HCT116 (cell line): ENCODE data around the gene MAP3K20. TPM values are rescaled to one million over a fixed set of nuclear protein-coding genes. Genes with fewer than 3 reads are reported as not detected.

Experiments used
- ATAC-seq: fragments of 200-7000 bp; cut with Tn5 transposase; 2 replicates; pipeline ENCODE4 v1.9.1; 2020; ENCODE audit warnings: mild to moderate bottlenecking, moderate library complexity
- BruUV-seq: library from RNA; stranded (reverse); fragments of 400-500 nt; replicated peaks from 2 replicates; lab custom pipeline; 2021; lab: Mats Ljungman, UMichigan
- CTCF ChIA-PET: fragments of 300-600 bp; sonication (Branson Sonifier 250); formaldehyde crosslinking; loops from one replicate; lab custom pipeline; 2021; ENCODE audit warnings: antibody characterized with exemption; lab: Charles Lee
- POLR2A ChIA-PET: fragments of 300-600, 350-600 bp; sonication (Branson Sonifier 250); formaldehyde crosslinking; loops from one replicate; lab custom pipeline; 2021; ENCODE audit warnings: antibody characterized with exemption; lab: Charles Lee
- RAD21 ChIA-PET, 2 experiments: fragments of 300-600 bp; sonication (Branson Sonifier 250); formaldehyde crosslinking; loops; one replicate each; lab custom pipeline; 2023; ENCODE audit warnings: low total read pairs in 2 of 2; ENCODE audit not compliant: uncharacterized antibody in 2 of 2, unreplicated experiment in 2 of 2, low non-redundant PET in 1 of 2; lab: Charles Lee
- DNase-seq: peaks from one replicate; pipeline ENCODE4 v3.0.0-alpha.2; 2010; ENCODE audit warnings: low read depth, low spot score
- H2AFZ ChIP-seq: fragments of 200-600 bp; shearing (Covaris generic), sonication (generic); 2 replicates; pipeline ENCODE4 v1.6.1; 2017; ENCODE audit warnings: low read depth, mixed run types, mixed read lengths, antibody characterized with exemption, low read length; ENCODE audit not compliant: poor library complexity, severe bottlenecking
- H3K27ac ChIP-seq: 2 replicates; pipeline ENCODE4 v1.5.1; 2012; ENCODE audit warnings: low read depth, low read length
- H3K27me3 ChIP-seq: fragments of 200-600 bp; sonication (generic); 2 replicates; pipeline ENCODE4 v1.6.1; 2016; ENCODE audit warnings: mixed run types, low read length, mixed read lengths; ENCODE audit not compliant: insufficient read depth
- H3K36me3 ChIP-seq, 2 experiments: fragments of 200-500 bp in 1 of 2; fragments of 200-600 bp in 1 of 2; sonication (Bioruptor generic) in 1 of 2; sonication (generic) in 1 of 2; 2 replicates each; pipeline versions ENCODE4 v1.5.1 to v1.6.1; 2014 to 2016; ENCODE audit warnings: low read length in 2 of 2, inconsistent platforms in 1 of 2, mixed read lengths in 1 of 2, mixed run types in 1 of 2; ENCODE audit not compliant: insufficient read depth in 2 of 2, control insufficient read depth in 1 of 2
- H3K4me1 ChIP-seq, 2 experiments: fragments of 200-600 bp in 1 of 2; sonication (generic) in 1 of 2; 2 replicates each; pipeline versions ENCODE4 v1.5.1 to v1.6.1; 2012 to 2017; ENCODE audit warnings: low read length in 2 of 2, inconsistent platforms in 1 of 2, mild to moderate bottlenecking in 1 of 2, mixed read lengths in 1 of 2, mixed run types in 1 of 2, moderate library complexity in 1 of 2; ENCODE audit not compliant: insufficient read depth in 2 of 2, control insufficient read depth in 1 of 2
- H3K4me2 ChIP-seq: fragments of 200-600 bp; sonication (generic); 2 replicates; pipeline ENCODE4 v1.6.1; 2017; ENCODE audit warnings: mixed run types, low read length, mixed read lengths
- H3K4me3 ChIP-seq, 2 experiments: fragments of 200-600 bp in 1 of 2; sonication (generic) in 1 of 2; replicated peaks in 1 of 2; 2 replicates each; pipeline ENCODE4 v1.5.1; 2011 to 2016; ENCODE audit warnings: low read length in 2 of 2, control low read depth in 1 of 2, low read depth in 1 of 2, mild to moderate bottlenecking in 1 of 2, mixed read lengths in 1 of 2, mixed run types in 1 of 2
- H3K79me2 ChIP-seq: fragments of 200-600 bp; sonication (generic); 2 replicates; pipeline ENCODE4 v1.6.1; 2017; ENCODE audit warnings: mild to moderate bottlenecking, mixed run types, low read length, moderate library complexity, mixed read lengths; ENCODE audit not compliant: insufficient read depth
- H3K9ac ChIP-seq: fragments of 200-600 bp; sonication (generic); 2 replicates; pipeline ENCODE4 v1.6.1; 2016; ENCODE audit warnings: low read length, mixed read lengths
- H3K9me2 ChIP-seq: fragments of 200-600 bp; sonication (generic), shearing (Covaris generic); 2 replicates; pipeline ENCODE4 v1.6.1; 2017; ENCODE audit warnings: mixed run types, mild to moderate bottlenecking, moderate library complexity; ENCODE audit not compliant: insufficient read depth
- H3K9me3 ChIP-seq, 2 experiments: fragments of 200-500 bp in 1 of 2; fragments of 200-600 bp in 1 of 2; sonication (Bioruptor generic) in 1 of 2; sonication (generic) in 1 of 2; 2 replicates each; pipeline ENCODE4 v1.6.1; 2014 to 2017; ENCODE audit warnings: low read length in 2 of 2, mixed read lengths in 2 of 2, inconsistent platforms in 1 of 2, low read depth in 1 of 2, mild to moderate bottlenecking in 1 of 2, mixed run types in 1 of 2, moderate library complexity in 1 of 2; ENCODE audit not compliant: control insufficient read depth in 1 of 2, insufficient read depth in 1 of 2
- H4K20me1 ChIP-seq: fragments of 200-600 bp; sonication (generic), shearing (Covaris generic); 2 replicates; pipeline ENCODE4 v1.6.1; 2017; ENCODE audit warnings: mixed run types, mild to moderate bottlenecking, moderate library complexity; ENCODE audit not compliant: insufficient read depth
- CBX3 ChIP-seq: IDR thresholded peaks from 2 replicates; pipeline ENCODE4 v1.6.1; 2012; ENCODE audit warnings: low read depth
- CTCF ChIP-seq, 3 experiments: fragments of 200-600 bp in 1 of 3; sonication (generic) in 1 of 3; IDR thresholded peaks in 2 of 3; conservative IDR thresholded peaks in 1 of 3; 2 replicates each; pipeline ENCODE4 v1.5.1; 2012 to 2017; ENCODE audit warnings: low read depth in 2 of 3, low read length in 2 of 3, antibody characterized with exemption in 1 of 3, borderline replicate concordance in 1 of 3, control low read depth in 1 of 3, mild to moderate bottlenecking in 1 of 3, mixed read lengths in 1 of 3, mixed run types in 1 of 3, moderate library complexity in 1 of 3; ENCODE audit not compliant: insufficient read depth in 1 of 3
- EGR1 ChIP-seq: IDR thresholded peaks from 2 replicates; pipeline ENCODE4 v1.6.1; 2012; ENCODE audit warnings: low read depth
- EZH2 ChIP-seq: fragments of 200-600 bp; sonication (generic); IDR thresholded peaks from 2 replicates; pipeline ENCODE4 v1.6.1; 2017; ENCODE audit warnings: antibody characterized with exemption, mixed run types
- EZH2phosphoT487 ChIP-seq: fragments of 200-600 bp; IDR thresholded peaks from 2 replicates; pipeline ENCODE4 v1.6.1; 2018; ENCODE audit warnings: antibody characterized with exemption, borderline replicate concordance
- FOSL1 ChIP-seq: IDR thresholded peaks from 2 replicates; pipeline ENCODE4 v1.6.1; 2012; ENCODE audit warnings: low read depth
- JUND ChIP-seq: IDR thresholded peaks from 2 replicates; pipeline ENCODE4 v1.6.1; 2012
- POLR2A ChIP-seq: IDR thresholded peaks from 2 replicates; pipeline ENCODE4 v1.7.0; 2011; ENCODE audit warnings: borderline replicate concordance; ENCODE audit not compliant: insufficient read depth, insufficient read length; ENCODE audit errors: extremely low read depth
- RAD21 ChIP-seq: IDR thresholded peaks from 2 replicates; pipeline ENCODE4 v1.6.1; 2012; ENCODE audit warnings: low read depth, mild to moderate bottlenecking
- REST ChIP-seq: IDR thresholded peaks from 2 replicates; pipeline ENCODE4 v1.6.1; 2012; ENCODE audit warnings: low read depth
- SIN3A ChIP-seq: IDR thresholded peaks from 2 replicates; pipeline ENCODE4 v1.6.1; 2012; ENCODE audit warnings: low read depth
- SP1 ChIP-seq: IDR thresholded peaks from 2 replicates; pipeline ENCODE4 v1.6.1; 2012; ENCODE audit warnings: low read depth
- SRF ChIP-seq: IDR thresholded peaks from 2 replicates; pipeline ENCODE4 v1.6.1; 2012; ENCODE audit warnings: low read depth
- TCF7L2 ChIP-seq: IDR thresholded peaks from 2 replicates; pipeline ENCODE4 v1.7.0; 2011; ENCODE audit warnings: borderline replicate concordance, inconsistent platforms; ENCODE audit not compliant: insufficient read depth, insufficient read length; ENCODE audit errors: extremely low read depth
- YY1 ChIP-seq: IDR thresholded peaks from 2 replicates; pipeline ENCODE4 v1.6.1; 2011; ENCODE audit warnings: low read length, low read depth, moderate library complexity, mild to moderate bottlenecking; ENCODE audit not compliant: insufficient replicate concordance; ENCODE audit errors: extremely low read depth
- ZBTB33 ChIP-seq: IDR thresholded peaks from 2 replicates; pipeline ENCODE4 v1.6.1; 2011; ENCODE audit warnings: mild to moderate bottlenecking, low read length, moderate library complexity; ENCODE audit not compliant: insufficient replicate concordance; ENCODE audit errors: extremely low read depth
- ZNF274 ChIP-seq: fragments of 200-500 bp; sonication (Bioruptor generic); IDR thresholded peaks from 2 replicates; pipeline ENCODE4 v1.6.1; 2014; ENCODE audit warnings: mild to moderate bottlenecking, low read depth, low read length, inconsistent platforms
- intact Hi-C: fragments of 100-400 bp; cut with micrococcal nuclease; formaldehyde crosslinking; loops from 2 replicates; pipeline ENCODE4 v1.10.0; 2022
- total RNA-seq: library from RNA; stranded (reverse); gene quantifications from one replicate; pipeline ENCODE4 v1.2.1, GENCODE V29; 2021; ENCODE audit not compliant: unreplicated experiment
- TF ChIP-seq, protein P1 (sequence below): IDR thresholded peaks from 2 replicates; pipeline ENCODE4 v1.6.1; 2012
- TF ChIP-seq, protein P2 (sequence below): IDR thresholded peaks from 2 replicates; pipeline ENCODE4 v1.6.1; 2012

Gene MAP3K20
- total RNA-seq, 1 experiment from 2014 or later: 40.0 TPM

GRCh38 chr2:173151671-173152401 is 76.2 kb downstream of the MAP3K20 start:
- H3K36me3 ChIP-seq: no peaks in the 10 kb centered on the region
- CTCF ChIA-PET: interaction anchor here (1.4 kb wide), 1 partner anchor 58 kb away, joined by 3 read pairs; no protein-coding TSS in a partner anchor
- RAD21 ChIA-PET: no interaction called here
- H3K4me3 ChIP-seq: peak overlapping the region in 1 of 2 experiments; percentile 17; a peak in 2 of 4 replicates
- no peak overlapping the region for H2AFZ ChIP-seq
- H3K27me3 ChIP-seq: no peaks in the 10 kb centered on the region
- peaks cover 9% of the 10 kb centered on the region for H3K79me2 ChIP-seq
- no peak overlapping the region; the same call in 1 of the 2 replicates for H3K27ac ChIP-seq
- intact Hi-C loops: no loop called here
- H3K9ac ChIP-seq: no peak overlapping the region
- ATAC-seq: peak; percentile 85
- BruUV-seq: no TSS peak
- H3K9me2 ChIP-seq: no peaks in the 10 kb centered on the region
- DNase-seq: peak; percentile 46
- H3K4me1 ChIP-seq: peaks cover 3 to 52% of the 10 kb centered on the region in 2 experiments; a peak in 3 of 4 replicates
- no peaks in the 10 kb centered on the region for H4K20me1 ChIP-seq
- H3K4me2 ChIP-seq: peak overlapping the region; percentile 72
- no peaks in the 10 kb centered on the region for H3K9me3 ChIP-seq
- POLR2A ChIA-PET: no interaction called here
- TF ChIP-seq SRF (peak; percentile 79; the same call in 1 of the 2 replicates), YY1 (no peak), EGR1 (no peak), SIN3A (0 out of 2 replicates have a peak, but pooled peaks have one; percentile 36), RAD21 (no peak; the same call in 1 of the 2 replicates), ZNF274 (no peak), EZH2 (no peak), SP1 (peak; percentile 81), FOSL1 (peak; percentile 97), POLR2A (no peak), CTCF (IDR thresholded peaks at IDR 0.05 in 2 of 3, conservative IDR thresholded peaks at IDR 0.05 in 1 of 3; ENCODE audit: borderline replicate concordance in 1 of 3, insufficient read depth in 1 of 3, low read depth in 2 of 3, low read length in 2 of 3) (no peak), REST (no peak), TCF7L2 (no peak), EZH2phosphoT487 (no peak), JUND (peak; percentile 88), ZBTB33 (no peak), CBX3 (peak; percentile 14; the same call in 1 of the 2 replicates)
- TF ChIP-seq, protein P1, sequence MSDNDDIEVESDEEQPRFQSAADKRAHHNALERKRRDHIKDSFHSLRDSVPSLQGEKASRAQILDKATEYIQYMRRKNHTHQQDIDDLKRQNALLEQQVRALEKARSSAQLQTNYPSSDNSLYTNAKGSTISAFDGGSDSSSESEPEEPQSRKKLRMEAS: no peak
- TF ChIP-seq, protein P2, sequence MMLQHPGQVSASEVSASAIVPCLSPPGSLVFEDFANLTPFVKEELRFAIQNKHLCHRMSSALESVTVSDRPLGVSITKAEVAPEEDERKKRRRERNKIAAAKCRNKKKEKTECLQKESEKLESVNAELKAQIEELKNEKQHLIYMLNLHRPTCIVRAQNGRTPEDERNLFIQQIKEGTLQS: no peak
